Loucy (cell line): Measurements from ENCODE around the gene FLNA.

Experiments used
- H2AFZ ChIP-seq: fragments of 200-600 bp; sonication (generic); 2 replicates; pipeline ENCODE4 v1.6.0; 2016; ENCODE audit warnings: antibody characterized with exemption, mild to moderate bottlenecking, low read length, moderate library complexity
- H3F3A ChIP-seq: fragments of 200-600 bp; 2 replicates; pipeline ENCODE4 v1.6.0; 2016; ENCODE audit warnings: antibody characterized with exemption, low read depth, mild to moderate bottlenecking
- H3K27me3 ChIP-seq: fragments of 200-600 bp; sonication (generic); 2 replicates; pipeline ENCODE4 v1.6.1; 2014; ENCODE audit warnings: low read length, mild to moderate bottlenecking; ENCODE audit not compliant: insufficient read depth, poor library complexity, severe bottlenecking
- H3K36me3 ChIP-seq: fragments of 200-600 bp; sonication (generic); 2 replicates; pipeline ENCODE4 v1.6.1; 2016; ENCODE audit warnings: low read length; ENCODE audit not compliant: insufficient read depth
- H3K4me1 ChIP-seq: fragments of 200-600 bp; sonication (generic); 2 replicates; pipeline ENCODE4 v1.5.1; 2014; ENCODE audit warnings: low read length, mild to moderate bottlenecking; ENCODE audit not compliant: insufficient read depth, poor library complexity, severe bottlenecking
- H3K4me2 ChIP-seq: fragments of 200-600 bp; sonication (generic); 2 replicates; pipeline ENCODE4 v1.6.0; 2014; ENCODE audit warnings: antibody characterized with exemption, low read length, low read depth, mild to moderate bottlenecking; ENCODE audit not compliant: poor library complexity, severe bottlenecking
- H3K4me3 ChIP-seq: fragments of 200-600 bp; sonication (generic); 2 replicates; pipeline ENCODE4 v1.5.1; 2014; ENCODE audit warnings: low read length, mild to moderate bottlenecking, mixed read lengths; ENCODE audit not compliant: poor library complexity, severe bottlenecking
- H3K79me2 ChIP-seq: fragments of 200-600 bp; sonication (generic); 2 replicates; pipeline ENCODE4 v1.6.1; 2014; ENCODE audit warnings: low read length; ENCODE audit not compliant: insufficient read depth
- H3K9ac ChIP-seq: fragments of 200-600 bp; sonication (generic); 2 replicates; pipeline ENCODE4 v1.6.0; 2014; ENCODE audit warnings: mild to moderate bottlenecking, low read depth, low read length, moderate library complexity; ENCODE audit not compliant: poor library complexity, severe bottlenecking
- H3K9me2 ChIP-seq: fragments of 200-600 bp; sonication (generic); replicated peaks from 2 replicates; pipeline ENCODE4 v1.6.1; 2016; ENCODE audit warnings: low read depth, low read length, mixed read lengths
- H3K9me3 ChIP-seq: fragments of 200-600 bp; sonication (generic); 2 replicates; pipeline ENCODE4 v1.6.1; 2014; ENCODE audit warnings: mild to moderate bottlenecking, antibody characterized with exemption, low read length, low read depth; ENCODE audit not compliant: insufficient read depth
- H4K20me1 ChIP-seq: fragments of 200-600 bp; sonication (generic); 2 replicates; pipeline ENCODE4 v1.6.0; 2014; ENCODE audit warnings: antibody characterized with exemption, low read length, mild to moderate bottlenecking; ENCODE audit not compliant: insufficient read depth, poor library complexity, severe bottlenecking
- CTCF ChIP-seq: fragments of 200-600 bp; sonication (generic); conservative IDR thresholded peaks from 2 replicates; pipeline ENCODE4 v1.5.1; 2014; ENCODE audit warnings: mild to moderate bottlenecking, antibody characterized with exemption, low read length
- EZH2phosphoT487 ChIP-seq: fragments of 200-600 bp; IDR thresholded peaks from 2 replicates; pipeline ENCODE4 v1.6.1; 2018; ENCODE audit warnings: antibody characterized with exemption, mild to moderate bottlenecking, moderate library complexity, borderline replicate concordance

FLNA gene

GRCh38 chrX:154383359-154384283, 9.2 kb upstream of the FLNA start:
- Histone ChIP-seq H2AFZ (no peak overlapping the region), H3K9ac (no peak overlapping the region), H3K4me1 (peaks cover 6% of the 10 kb centered on the region), H3K27me3 (no peaks in the 10 kb centered on the region), H3K9me2 (no peaks in the 10 kb centered on the region), H3F3A (no peaks in the 10 kb centered on the region), H4K20me1 (peaks cover 4% of the 10 kb centered on the region), H3K79me2 (peaks cover 18% of the 10 kb centered on the region; the same call in 1 of the 2 replicates), H3K4me3 (no peak overlapping the region), H3K4me2 (no peak overlapping the region), H3K9me3 (no peaks in the 10 kb centered on the region), H3K36me3 (no peaks in the 10 kb centered on the region)
- TF ChIP-seq EZH2phosphoT487 (no peak), CTCF (no peak)

- Histone ChIP-seq H3F3A (no peaks in the 10 kb centered on the region), H3K4me1 (peaks cover 6% of the 10 kb centered on the region), H3K9ac (no peak overlapping the region), H3K27me3 (no peaks in the 10 kb centered on the region), H3K36me3 (no peaks in the 10 kb centered on the region), H3K79me2 (peaks cover 18% of the 10 kb centered on the region; the same call in 1 of the 2 replicates), H3K9me2 (no peaks in the 10 kb centered on the region), H3K9me3 (no peaks in the 10 kb centered on the region), H3K4me2 (no peak overlapping the region), H3K4me3 (no peak overlapping the region), H2AFZ (no peak overlapping the region), H4K20me1 (peaks cover 4% of the 10 kb centered on the region)
- TF ChIP-seq EZH2phosphoT487 (no peak), CTCF (no peak)
These were observed 8.1 kb upstream of the FLNA start for GRCh38 chrX:154382483-154383069.

- H3F3A ChIP-seq = no peaks in the 10 kb centered on the region
- H3K4me2 ChIP-seq = no peak overlapping the region
- peaks cover 18% of the 10 kb centered on the region; the same call in 1 of the 2 replicates for H3K79me2 ChIP-seq
- no peak overlapping the region for H3K4me3 ChIP-seq
- no peak overlapping the region for H3K9ac ChIP-seq
- no peaks in the 10 kb centered on the region for H3K27me3 ChIP-seq
- peaks cover 4% of the 10 kb centered on the region for H4K20me1 ChIP-seq
- no peak for TF ChIP-seq EZH2phosphoT487
- TF ChIP-seq CTCF = no peak
- no peaks in the 10 kb centered on the region for H3K9me2 ChIP-seq
- no peak overlapping the region for H2AFZ ChIP-seq
- H3K9me3 ChIP-seq = no peaks in the 10 kb centered on the region
- no peaks in the 10 kb centered on the region for H3K36me3 ChIP-seq
- peaks cover 6% of the 10 kb centered on the region for H3K4me1 ChIP-seq
These were observed 6.8 kb upstream of the FLNA start for GRCh38 chrX:154381271-154381670.
